HCT116 (cell line): ENCODE results near the gene SH2B2. TPM values are rescaled to one million over a fixed set of nuclear protein-coding genes. Genes with fewer than 3 reads are reported as not detected.

Experiments used
- ATAC-seq: fragments of 200-7000 bp; cut with Tn5 transposase; 2 replicates; pipeline ENCODE4 v1.9.1; 2020; ENCODE audit warnings: mild to moderate bottlenecking, moderate library complexity
- BruUV-seq: library from RNA; stranded (reverse); fragments of 400-500 nt; replicated peaks from 2 replicates; lab custom pipeline; 2021; lab: Mats Ljungman, UMichigan
- CTCF ChIA-PET: fragments of 300-600 bp; sonication (Branson Sonifier 250); formaldehyde crosslinking; loops from one replicate; lab custom pipeline; 2021; ENCODE audit warnings: antibody characterized with exemption; lab: Charles Lee
- POLR2A ChIA-PET: fragments of 300-600, 350-600 bp; sonication (Branson Sonifier 250); formaldehyde crosslinking; loops from one replicate; lab custom pipeline; 2021; ENCODE audit warnings: antibody characterized with exemption; lab: Charles Lee
- RAD21 ChIA-PET, 2 experiments: fragments of 300-600 bp; sonication (Branson Sonifier 250); formaldehyde crosslinking; loops; one replicate each; lab custom pipeline; 2023; ENCODE audit warnings: low total read pairs in 2 of 2; ENCODE audit not compliant: uncharacterized antibody in 2 of 2, unreplicated experiment in 2 of 2, low non-redundant PET in 1 of 2; lab: Charles Lee
- DNase-seq: peaks from one replicate; pipeline ENCODE4 v3.0.0-alpha.2; 2010; ENCODE audit warnings: low read depth, low spot score
- H2AFZ ChIP-seq: fragments of 200-600 bp; shearing (Covaris generic), sonication (generic); 2 replicates; pipeline ENCODE4 v1.6.1; 2017; ENCODE audit warnings: low read depth, mixed run types, mixed read lengths, antibody characterized with exemption, low read length; ENCODE audit not compliant: poor library complexity, severe bottlenecking
- H3K27ac ChIP-seq: 2 replicates; pipeline ENCODE4 v1.5.1; 2012; ENCODE audit warnings: low read depth, low read length
- H3K27me3 ChIP-seq: fragments of 200-600 bp; sonication (generic); 2 replicates; pipeline ENCODE4 v1.6.1; 2016; ENCODE audit warnings: mixed run types, low read length, mixed read lengths; ENCODE audit not compliant: insufficient read depth
- H3K36me3 ChIP-seq, 2 experiments: fragments of 200-500 bp in 1 of 2; fragments of 200-600 bp in 1 of 2; sonication (Bioruptor generic) in 1 of 2; sonication (generic) in 1 of 2; 2 replicates each; pipeline versions ENCODE4 v1.5.1 to v1.6.1; 2014 to 2016; ENCODE audit warnings: low read length in 2 of 2, inconsistent platforms in 1 of 2, mixed read lengths in 1 of 2, mixed run types in 1 of 2; ENCODE audit not compliant: insufficient read depth in 2 of 2, control insufficient read depth in 1 of 2
- H3K4me1 ChIP-seq, 2 experiments: fragments of 200-600 bp in 1 of 2; sonication (generic) in 1 of 2; 2 replicates each; pipeline versions ENCODE4 v1.5.1 to v1.6.1; 2012 to 2017; ENCODE audit warnings: low read length in 2 of 2, inconsistent platforms in 1 of 2, mild to moderate bottlenecking in 1 of 2, mixed read lengths in 1 of 2, mixed run types in 1 of 2, moderate library complexity in 1 of 2; ENCODE audit not compliant: insufficient read depth in 2 of 2, control insufficient read depth in 1 of 2
- H3K4me2 ChIP-seq: fragments of 200-600 bp; sonication (generic); 2 replicates; pipeline ENCODE4 v1.6.1; 2017; ENCODE audit warnings: mixed run types, low read length, mixed read lengths
- H3K4me3 ChIP-seq, 2 experiments: fragments of 200-600 bp in 1 of 2; sonication (generic) in 1 of 2; replicated peaks in 1 of 2; 2 replicates each; pipeline ENCODE4 v1.5.1; 2011 to 2016; ENCODE audit warnings: low read length in 2 of 2, control low read depth in 1 of 2, low read depth in 1 of 2, mild to moderate bottlenecking in 1 of 2, mixed read lengths in 1 of 2, mixed run types in 1 of 2
- H3K79me2 ChIP-seq: fragments of 200-600 bp; sonication (generic); 2 replicates; pipeline ENCODE4 v1.6.1; 2017; ENCODE audit warnings: mild to moderate bottlenecking, mixed run types, low read length, moderate library complexity, mixed read lengths; ENCODE audit not compliant: insufficient read depth
- H3K9ac ChIP-seq: fragments of 200-600 bp; sonication (generic); 2 replicates; pipeline ENCODE4 v1.6.1; 2016; ENCODE audit warnings: low read length, mixed read lengths
- H3K9me2 ChIP-seq: fragments of 200-600 bp; sonication (generic), shearing (Covaris generic); 2 replicates; pipeline ENCODE4 v1.6.1; 2017; ENCODE audit warnings: mixed run types, mild to moderate bottlenecking, moderate library complexity; ENCODE audit not compliant: insufficient read depth
- H3K9me3 ChIP-seq, 2 experiments: fragments of 200-500 bp in 1 of 2; fragments of 200-600 bp in 1 of 2; sonication (Bioruptor generic) in 1 of 2; sonication (generic) in 1 of 2; 2 replicates each; pipeline ENCODE4 v1.6.1; 2014 to 2017; ENCODE audit warnings: low read length in 2 of 2, mixed read lengths in 2 of 2, inconsistent platforms in 1 of 2, low read depth in 1 of 2, mild to moderate bottlenecking in 1 of 2, mixed run types in 1 of 2, moderate library complexity in 1 of 2; ENCODE audit not compliant: control insufficient read depth in 1 of 2, insufficient read depth in 1 of 2
- H4K20me1 ChIP-seq: fragments of 200-600 bp; sonication (generic), shearing (Covaris generic); 2 replicates; pipeline ENCODE4 v1.6.1; 2017; ENCODE audit warnings: mixed run types, mild to moderate bottlenecking, moderate library complexity; ENCODE audit not compliant: insufficient read depth
- ATF3 ChIP-seq: IDR thresholded peaks from 2 replicates; pipeline ENCODE4 v1.6.1; 2012
- CBX3 ChIP-seq: IDR thresholded peaks from 2 replicates; pipeline ENCODE4 v1.6.1; 2012; ENCODE audit warnings: low read depth
- CEBPB ChIP-seq: IDR thresholded peaks from 2 replicates; pipeline ENCODE4 v1.6.1; 2012; ENCODE audit warnings: low read depth
- ELF1 ChIP-seq: IDR thresholded peaks from 2 replicates; pipeline ENCODE4 v1.6.1; 2012; ENCODE audit warnings: low read depth, borderline replicate concordance
- EZH2phosphoT487 ChIP-seq: fragments of 200-600 bp; IDR thresholded peaks from 2 replicates; pipeline ENCODE4 v1.6.1; 2018; ENCODE audit warnings: antibody characterized with exemption, borderline replicate concordance
- FOSL1 ChIP-seq: IDR thresholded peaks from 2 replicates; pipeline ENCODE4 v1.6.1; 2012; ENCODE audit warnings: low read depth
- JUND ChIP-seq: IDR thresholded peaks from 2 replicates; pipeline ENCODE4 v1.6.1; 2012
- MAX ChIP-seq: IDR thresholded peaks from 2 replicates; pipeline ENCODE4 v1.6.1; 2012
- POLR2A ChIP-seq: IDR thresholded peaks from 2 replicates; pipeline ENCODE4 v1.7.0; 2011; ENCODE audit warnings: borderline replicate concordance; ENCODE audit not compliant: insufficient read depth, insufficient read length; ENCODE audit errors: extremely low read depth
- POLR2AphosphoS5 ChIP-seq: IDR thresholded peaks from 2 replicates; pipeline ENCODE4 v1.6.1; 2011; ENCODE audit warnings: mild to moderate bottlenecking, low read depth, low read length, moderate library complexity
- RAD21 ChIP-seq: IDR thresholded peaks from 2 replicates; pipeline ENCODE4 v1.6.1; 2012; ENCODE audit warnings: low read depth, mild to moderate bottlenecking
- SRF ChIP-seq: IDR thresholded peaks from 2 replicates; pipeline ENCODE4 v1.6.1; 2012; ENCODE audit warnings: low read depth
- YY1 ChIP-seq: IDR thresholded peaks from 2 replicates; pipeline ENCODE4 v1.6.1; 2011; ENCODE audit warnings: low read length, low read depth, moderate library complexity, mild to moderate bottlenecking; ENCODE audit not compliant: insufficient replicate concordance; ENCODE audit errors: extremely low read depth
- ZBTB33 ChIP-seq: IDR thresholded peaks from 2 replicates; pipeline ENCODE4 v1.6.1; 2011; ENCODE audit warnings: mild to moderate bottlenecking, low read length, moderate library complexity; ENCODE audit not compliant: insufficient replicate concordance; ENCODE audit errors: extremely low read depth
- ZNF274 ChIP-seq: fragments of 200-500 bp; sonication (Bioruptor generic); IDR thresholded peaks from 2 replicates; pipeline ENCODE4 v1.6.1; 2014; ENCODE audit warnings: mild to moderate bottlenecking, low read depth, low read length, inconsistent platforms
- intact Hi-C: fragments of 100-400 bp; cut with micrococcal nuclease; formaldehyde crosslinking; loops from 2 replicates; pipeline ENCODE4 v1.10.0; 2022
- total RNA-seq: library from RNA; stranded (reverse); gene quantifications from one replicate; pipeline ENCODE4 v1.2.1, GENCODE V29; 2021; ENCODE audit not compliant: unreplicated experiment

SH2B2 gene
- total RNA-seq, 1 experiment from 2014 or later, result 11.8 TPM

GRCh38 chr7:102275123-102275703 is 11.5 kb upstream of the SH2B2 start:
- Histone ChIP-seq H4K20me1 (no peaks in the 10 kb centered on the region), H3K4me1 (peaks cover 26 to 46% of the 10 kb centered on the region in 2 experiments), H3K36me3 (no peaks in the 10 kb centered on the region), H3K27me3 (no peaks in the 10 kb centered on the region), H3K9me3 (no peaks in the 10 kb centered on the region), H3K9ac (peak overlapping the region; percentile 53; the same call in 1 of the 2 replicates), H3K9me2 (no peaks in the 10 kb centered on the region), H3K27ac (no peak overlapping the region; the same call in 1 of the 2 replicates), H3K79me2 (no peaks in the 10 kb centered on the region), H3K4me2 (peak overlapping the region; percentile 81), H3K4me3 (no peak overlapping the region), H2AFZ (no peak overlapping the region)
- BruUV-seq, result no TSS peak
- ChIA-PET RAD21 (no interaction called here), POLR2A (no interaction called here), CTCF (no interaction called here)
- TF ChIP-seq CEBPB, result no peak
- TF ChIP-seq MAX, result no peak
- TF ChIP-seq RAD21, result no peak
- TF ChIP-seq ELF1, result no peak
- TF ChIP-seq CBX3, result no peak
- no peak for TF ChIP-seq EZH2phosphoT487
- no peak for TF ChIP-seq SRF
- TF ChIP-seq ZNF274, result no peak
- TF ChIP-seq ZBTB33, result no peak
- TF ChIP-seq YY1, result no peak
- no peak for TF ChIP-seq FOSL1
- no peak for TF ChIP-seq JUND
- no peak for TF ChIP-seq ATF3
- no peak for TF ChIP-seq POLR2A
- TF ChIP-seq POLR2AphosphoS5, result no peak
- no peak for DNase-seq
- intact Hi-C loops, result loop anchor here (5.0 kb wide), 1 partner anchor 177 kb away; no protein-coding TSS in a partner anchor
- ATAC-seq, result no peak
